Measurements from ENCODE around the gene FAM107B.

FAM107B gene

GRCh38 chr10:14527134-14527844 lies 247.4 kb downstream of the FAM107B start:
- no peak for DNase-seq

DNA sequence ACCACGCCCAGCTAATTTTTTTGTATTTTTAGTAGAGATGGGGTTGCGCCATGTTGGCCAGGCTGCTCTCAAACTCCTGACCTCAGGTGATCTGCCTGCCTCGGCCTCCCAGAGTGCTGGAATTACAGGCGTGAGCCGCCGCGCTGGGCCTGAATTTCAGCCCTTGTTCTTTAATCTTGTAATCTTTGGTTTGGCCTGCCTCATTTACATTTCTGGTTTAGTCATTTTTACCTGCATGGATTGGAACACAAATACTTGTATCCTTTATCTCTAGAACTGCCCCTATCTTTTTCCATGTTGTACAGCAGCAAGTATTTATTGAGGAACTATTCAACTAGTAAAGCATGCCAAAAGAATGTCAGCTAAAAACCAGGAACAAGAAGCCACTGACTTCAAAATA lies 248.4 kb downstream of the FAM107B start:
- DNase-seq, result no peak

DNA sequence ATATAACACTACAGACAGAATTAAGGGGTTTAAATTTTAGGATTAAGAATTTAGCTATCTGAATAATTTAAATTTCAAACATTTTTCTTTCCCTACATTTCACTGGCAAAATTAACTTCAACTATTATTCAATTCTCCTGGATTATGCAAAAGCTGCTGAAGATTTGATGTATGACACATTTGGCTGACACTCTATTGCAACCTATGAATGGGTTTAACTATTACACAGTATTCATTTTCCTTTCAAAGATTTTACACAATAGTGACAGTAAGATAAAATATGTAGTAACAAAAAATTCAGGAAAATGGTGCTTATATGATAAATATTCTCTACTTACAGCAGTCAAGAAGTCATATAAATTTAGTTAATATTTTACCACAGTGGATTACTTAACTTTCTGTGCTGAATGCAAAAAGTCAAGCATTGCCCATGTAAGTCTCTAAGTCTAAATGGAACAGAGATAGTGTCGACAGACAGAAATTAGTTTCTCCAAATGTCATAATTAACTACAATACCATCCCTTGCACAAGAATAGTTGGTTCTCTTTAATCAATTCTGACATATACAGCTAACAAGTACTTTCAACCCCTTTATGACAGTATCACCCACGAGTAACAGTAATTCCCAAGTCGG lies 249.9 kb downstream of the FAM107B start:
- no peak for DNase-seq

DNA sequence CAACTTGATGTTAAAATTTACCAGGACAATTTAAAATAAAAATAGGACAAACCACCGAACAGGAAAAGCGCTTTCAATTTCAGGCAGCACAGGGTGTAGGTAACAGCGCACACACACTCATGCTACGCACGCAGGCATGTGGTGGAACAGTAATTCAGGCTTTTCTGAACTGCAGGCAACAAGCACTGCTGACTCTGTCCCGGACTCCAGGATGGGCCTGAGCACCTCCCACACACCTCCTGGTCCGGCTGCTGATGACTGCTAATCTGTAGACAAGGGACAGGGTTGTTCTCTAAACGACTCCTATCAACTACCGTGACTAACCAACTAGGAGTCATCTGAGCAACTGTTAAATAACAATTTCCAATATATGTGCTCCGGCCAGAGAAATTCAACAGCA lies 251.4 kb downstream of the FAM107B start:
- no peak for DNase-seq

DNA sequence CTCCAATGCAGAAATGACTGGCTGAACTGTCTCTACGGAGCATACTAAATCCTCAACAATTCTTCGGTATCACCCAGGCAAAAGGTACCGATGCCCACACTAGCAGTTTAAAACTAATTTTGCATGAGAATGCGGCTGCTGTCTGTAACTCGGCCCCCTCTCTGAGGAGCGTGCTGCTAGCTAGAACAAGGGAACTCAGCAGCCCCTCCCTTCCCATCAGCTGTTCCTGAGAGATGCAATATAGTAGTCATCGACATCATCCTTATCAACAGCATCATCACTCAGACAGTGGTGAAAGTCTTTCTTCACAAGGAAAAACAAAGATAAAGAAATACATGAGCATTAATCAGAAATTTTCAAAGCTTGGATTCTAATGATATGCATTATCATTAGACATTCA lies 254.9 kb downstream of the FAM107B start:
- no peak for DNase-seq

- DNase-seq, result no peak
Observed at GRCh38 chr10:14518149-14518548, 256.5 kb downstream of the FAM107B start.

DNA sequence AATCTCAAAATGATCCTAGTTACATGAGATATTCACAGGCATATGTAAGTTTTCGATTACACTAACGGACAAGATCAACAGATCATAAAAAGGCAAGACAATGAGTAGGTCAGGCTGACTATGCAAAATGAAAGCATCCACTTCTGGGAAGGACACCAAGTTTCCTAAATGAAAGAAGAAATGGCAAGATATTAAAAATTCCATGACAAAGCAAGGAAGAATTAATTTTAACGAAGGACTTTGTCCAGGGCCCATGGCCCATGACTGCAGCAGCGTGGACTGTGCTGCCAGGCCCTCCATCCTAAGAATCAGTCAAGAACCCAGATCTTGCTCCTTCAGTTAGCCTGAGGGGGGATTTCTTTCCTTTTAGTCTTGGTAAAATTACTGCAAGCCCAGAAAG lies 261.6 kb downstream of the FAM107B start:
- no peak for DNase-seq

- DNase-seq, result no peak
Observed at GRCh38 chr10:14510346-14510745, 264.4 kb downstream of the FAM107B start.

DNA sequence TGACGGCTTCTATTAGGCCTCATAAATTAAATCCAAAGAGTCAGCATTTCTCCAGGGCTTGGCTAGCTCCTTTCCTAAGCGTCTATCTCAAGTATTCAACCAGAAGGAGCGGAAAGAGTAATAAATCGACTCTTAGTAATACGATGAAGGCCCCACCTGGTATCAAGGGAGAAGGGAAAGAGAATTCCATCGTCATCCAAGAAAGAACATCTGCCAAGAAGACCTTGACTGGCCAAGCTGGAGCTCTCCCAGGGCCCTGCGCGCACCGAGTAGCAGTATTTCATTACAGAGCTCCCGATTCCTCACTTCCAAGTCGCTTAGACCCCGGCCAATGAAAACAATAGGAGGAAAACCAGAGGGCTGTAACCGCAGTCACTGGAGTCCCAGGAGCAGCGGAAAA lies 266.0 kb downstream of the FAM107B start:
- no peak for DNase-seq

DNA sequence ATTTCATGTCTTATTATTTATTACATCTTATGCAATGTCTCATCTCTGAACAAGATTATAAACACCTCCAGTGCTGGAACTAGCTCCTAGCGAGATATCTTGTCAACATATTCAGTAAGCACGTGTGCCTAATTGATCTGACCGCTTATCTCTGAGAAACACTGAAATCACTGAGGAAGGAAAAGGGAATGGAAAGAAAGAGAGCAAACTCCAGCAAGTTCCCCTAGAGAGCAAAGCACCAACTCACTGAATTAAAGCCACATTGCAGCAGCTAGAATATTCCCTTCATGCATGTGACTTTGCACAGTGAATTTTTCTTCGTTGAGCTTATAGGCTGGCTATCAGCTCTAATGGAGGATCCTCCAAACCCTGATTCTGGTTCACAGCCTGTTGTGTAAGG lies 266.9 kb downstream of the FAM107B start:
- no peak for DNase-seq

DNA sequence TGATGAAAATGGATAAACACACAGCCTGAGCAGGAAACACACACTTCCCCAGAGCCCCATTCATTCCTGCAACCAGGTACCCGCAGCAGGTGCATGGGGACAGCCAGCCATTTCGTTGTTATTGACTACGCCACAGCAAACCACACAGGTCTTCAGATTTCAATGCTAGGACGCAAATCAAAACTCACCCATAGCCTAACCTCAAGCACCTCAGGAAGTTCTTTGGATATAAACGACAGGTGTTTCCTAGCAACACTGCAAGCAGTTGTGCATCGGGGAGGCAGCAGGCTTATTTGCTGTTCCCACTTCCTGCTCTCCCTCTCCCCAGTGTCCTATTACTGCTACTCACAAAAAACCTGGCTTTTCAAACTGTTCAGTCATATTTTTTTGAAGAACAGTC lies 267.5 kb downstream of the FAM107B start:
- DNase-seq, result peak in 1 of 2 donors; percentile 8

- DNase-seq, result no peak
Observed at GRCh38 chr10:14502431-14502830, 272.3 kb downstream of the FAM107B start.

GRCh38 chr10:14500172-14500765 lies 274.4 kb downstream of the FAM107B start:
- DNase-seq, result no peak

DNA sequence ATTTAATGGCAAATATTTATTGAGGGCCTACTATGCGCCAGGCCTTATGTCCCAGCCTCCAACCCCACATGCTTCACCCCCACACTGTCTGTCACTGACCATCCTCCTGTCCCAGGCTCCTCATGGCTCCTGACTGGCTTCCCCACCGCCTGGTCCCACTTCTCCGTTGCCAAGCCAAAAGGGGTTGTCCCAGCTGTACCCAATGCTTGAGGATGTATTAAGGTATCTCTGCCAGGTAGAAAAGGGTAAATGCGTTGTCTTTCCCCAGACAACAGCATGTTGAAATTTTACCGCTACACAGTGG lies 275.1 kb downstream of the FAM107B start:
- no peak for DNase-seq

DNA sequence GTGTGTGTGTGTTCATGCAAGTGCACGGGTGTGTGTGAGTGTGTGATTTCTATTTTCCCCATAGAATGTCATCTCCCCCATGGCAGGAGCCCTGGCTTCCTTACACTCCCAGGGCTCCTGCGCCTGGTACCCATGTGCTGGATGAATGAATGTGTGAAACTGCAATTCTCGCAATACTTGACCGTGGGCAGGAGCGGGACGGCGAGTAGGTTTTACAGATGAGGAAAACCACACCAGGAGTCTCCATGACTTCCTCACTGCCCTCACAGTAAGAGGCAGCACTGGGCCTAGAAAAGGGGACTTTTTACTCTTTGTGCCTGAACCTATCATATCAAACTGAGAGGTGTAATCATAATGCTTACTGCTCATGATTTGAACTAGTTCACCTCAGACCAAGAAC lies 276.4 kb downstream of the FAM107B start:
- DNase-seq, result no peak

DNA sequence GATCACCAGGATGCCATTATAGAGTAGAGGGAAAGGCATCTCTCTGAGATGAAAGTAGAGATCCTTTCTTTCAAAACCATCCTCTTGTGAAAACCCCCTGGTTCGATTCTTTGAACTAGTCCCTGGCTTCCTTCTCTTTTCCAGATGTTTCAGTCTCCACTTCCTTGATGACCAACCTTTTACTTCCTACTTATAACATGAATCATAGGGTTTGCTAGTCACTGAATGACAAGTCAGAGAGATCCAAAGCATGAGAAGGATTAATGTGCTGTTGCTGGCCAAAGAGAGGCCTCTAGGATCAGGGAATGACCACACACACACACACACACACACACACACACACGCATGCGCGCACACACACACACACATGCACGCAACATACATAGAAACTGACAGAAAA lies 282.9 kb downstream of the FAM107B start:
- no peak for DNase-seq

DNA sequence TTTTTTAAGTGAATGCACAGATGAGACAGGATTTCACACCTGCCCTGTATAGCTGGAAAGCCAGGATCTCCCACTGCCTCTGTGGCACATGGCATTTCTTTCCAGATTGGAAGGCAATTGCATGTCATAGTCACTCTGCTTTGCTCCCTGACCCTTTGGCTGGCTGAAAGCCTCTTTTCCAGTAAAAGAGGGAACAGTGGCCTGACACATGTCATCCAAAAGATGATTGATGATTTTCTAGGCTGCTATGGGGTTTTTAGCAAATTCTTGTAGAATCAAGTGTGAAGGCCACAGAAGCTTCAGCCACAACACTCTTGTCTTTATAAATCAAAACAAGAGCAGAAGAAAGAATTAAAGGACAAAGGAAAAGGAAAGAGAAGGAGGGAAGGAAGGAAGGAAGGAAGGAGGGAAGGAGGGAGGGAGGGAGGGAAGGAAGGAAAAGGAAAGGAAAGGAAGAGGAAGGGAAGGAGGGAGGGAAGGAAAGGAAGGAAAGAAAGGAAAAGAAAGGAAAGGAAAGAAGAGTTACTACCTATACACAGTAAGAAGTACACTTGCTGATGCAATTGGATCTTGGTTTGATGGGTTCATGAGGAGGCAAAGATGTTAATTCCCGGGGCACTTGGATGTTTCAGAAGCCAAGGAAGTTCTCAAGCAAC lies 285.0 kb downstream of the FAM107B start:
- DNase-seq, result no peak

DNA sequence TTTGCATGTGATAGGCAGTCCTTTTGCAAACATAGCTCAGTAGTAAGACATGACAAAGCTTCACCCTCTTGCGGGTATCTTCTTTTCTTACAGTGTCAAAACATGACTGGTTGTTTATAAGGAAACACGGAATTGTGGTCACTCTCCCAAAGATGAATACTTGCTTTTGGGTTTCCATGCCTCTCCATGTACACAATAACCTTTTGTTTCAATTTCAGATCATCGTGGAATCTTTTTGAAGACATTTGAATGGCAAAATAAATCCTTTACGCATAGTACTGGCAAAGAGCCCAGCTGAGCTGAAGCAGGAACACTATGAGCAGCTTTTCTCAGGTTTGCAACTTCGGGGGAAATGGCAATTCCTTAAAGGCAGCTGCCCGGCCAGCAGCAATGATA lies 287.2 kb downstream of the FAM107B start:
- no peak for DNase-seq

- no peak for DNase-seq
Observed at GRCh38 chr10:14486777-14487487, 287.8 kb downstream of the FAM107B start.

GRCh38 chr10:14485986-14486385 lies 288.7 kb downstream of the FAM107B start:
- DNase-seq, result no peak

DNA sequence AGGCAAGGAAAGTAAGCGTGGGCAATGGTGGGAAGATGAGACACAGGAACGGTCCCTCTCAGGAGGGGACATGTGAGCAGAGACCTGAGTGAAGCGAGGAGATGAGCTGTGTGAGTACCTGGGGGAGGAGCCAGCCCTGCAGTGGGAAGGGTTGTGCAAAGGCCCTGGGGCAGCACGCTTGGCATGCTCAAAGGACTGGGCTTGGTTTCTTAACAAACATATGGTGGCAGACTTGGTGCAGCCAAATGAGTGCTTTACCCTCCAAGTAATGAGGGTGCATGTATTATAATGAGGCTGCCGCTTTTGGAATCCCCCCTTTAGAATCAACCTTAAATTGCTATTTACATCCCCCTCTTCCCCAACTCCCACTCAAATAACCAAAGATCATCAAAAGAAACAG lies 291.3 kb downstream of the FAM107B start:
- DNase-seq, result no peak

DNA sequence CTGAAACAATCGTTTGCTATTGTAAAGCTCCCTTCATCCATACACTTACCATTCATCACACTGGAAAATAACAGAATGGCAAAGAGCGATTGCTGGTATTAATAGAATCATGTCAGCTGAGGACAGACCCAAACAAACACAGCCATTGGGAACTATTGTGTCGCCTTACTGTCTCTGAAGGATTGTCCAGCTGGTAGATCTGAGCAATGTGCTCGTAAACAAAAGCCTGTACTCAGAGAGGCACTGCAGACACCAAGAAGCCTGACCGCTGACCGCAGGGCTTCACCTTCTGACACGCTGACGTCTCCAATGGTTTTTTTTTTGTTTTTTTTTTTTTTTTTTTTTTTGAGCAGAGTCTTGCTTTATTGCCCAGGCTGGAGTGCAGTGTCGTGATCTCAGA lies 292.9 kb downstream of the FAM107B start:
- DNase-seq, result no peak

GRCh38 chr10:14481014-14481413 lies 293.7 kb downstream of the FAM107B start:
- no peak for DNase-seq

DNA sequence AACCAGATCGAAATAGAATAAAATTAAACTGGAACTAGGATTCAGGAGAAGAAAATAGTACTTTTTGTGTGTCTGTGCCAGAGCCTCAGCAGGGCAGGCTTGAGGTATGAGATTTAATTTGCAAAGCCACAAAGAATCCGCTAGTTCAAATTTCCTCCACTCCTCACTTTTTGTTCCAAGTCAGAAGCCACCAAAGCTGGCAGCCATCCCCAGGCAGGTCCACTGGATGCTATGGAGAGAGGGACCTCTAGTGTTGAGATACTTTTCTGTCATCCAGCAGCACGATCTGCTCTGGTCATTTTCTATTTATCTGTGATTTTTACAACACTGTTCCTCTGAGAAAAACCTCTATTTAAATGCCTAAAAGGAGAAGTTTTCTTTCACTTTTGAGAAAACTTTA lies 296.1 kb downstream of the FAM107B start:
- no peak for DNase-seq
